ENCODE data around the gene STIP1. TPM values are rescaled to one million over a fixed set of nuclear protein-coding genes. Genes with fewer than 3 reads are reported as not detected.

STIP1 gene
- total RNA-seq, 1 experiment from 2014 or later: 336 TPM

- intact Hi-C loops (cut with micrococcal nuclease): no loop called here
- Histone ChIP-seq H3K79me2 (ENCODE audit: insufficient read depth, low read length) (no peaks in the 10 kb centered on the region), H3K4me1 (ENCODE audit: control insufficient read depth in 1 of 2, insufficient read depth in 2 of 2, low read length in 2 of 2) (no peaks in the 10 kb centered on the region), H3K27ac (ENCODE audit: low read depth, low read length) (no peak overlapping the region), H3K9me3 (ENCODE audit: control insufficient read depth in 1 of 2, insufficient read depth in 1 of 2, low read depth in 1 of 2, low read length in 2 of 2) (no peaks in the 10 kb centered on the region), H3K27me3 (ENCODE audit: insufficient read depth, low read length) (no peaks in the 10 kb centered on the region), H3K4me2 (ENCODE audit: low read length) (no peak overlapping the region), H3K36me3 (ENCODE audit: control insufficient read depth in 1 of 2, insufficient read depth in 2 of 2, low read length in 2 of 2) (no peaks in the 10 kb centered on the region), H3K9me2 (ENCODE audit: insufficient read depth) (no peaks in the 10 kb centered on the region), H2AFZ (ENCODE audit: low read depth, low read length, poor library complexity, severe bottlenecking) (no peak overlapping the region), H4K20me1 (ENCODE audit: insufficient read depth) (no peaks in the 10 kb centered on the region), H3K9ac (ENCODE audit: low read length) (no peak overlapping the region), H3K4me3 (replicated peaks in 1 of 2; ENCODE audit: low read depth in 1 of 2, low read length in 2 of 2) (no peak overlapping the region)
- RAD21 ChIA-PET (ENCODE audit: low non-redundant PET in 1 of 2, low total read pairs in 2 of 2, uncharacterized antibody in 2 of 2, unreplicated experiment in 2 of 2): no interaction called here
- ATAC-seq (no peak), DNase-seq (ENCODE audit: low read depth, low spot score) (no peak)
- no peak for TF ChIP-seq SRF (IDR thresholded peaks at IDR 0.05; ENCODE audit: low read depth)
- no peak for TF ChIP-seq EZH2phosphoT487 (IDR thresholded peaks at IDR 0.05; ENCODE audit: borderline replicate concordance)
- no peak for TF ChIP-seq CTCF (IDR thresholded peaks at IDR 0.05 in 2 of 3, conservative IDR thresholded peaks at IDR 0.05 in 1 of 3; ENCODE audit: borderline replicate concordance in 1 of 3, insufficient read depth in 1 of 3, low read depth in 2 of 3, low read length in 2 of 3)
- TF ChIP-seq EZH2 (IDR thresholded peaks at IDR 0.05): no peak
- no peak for TF ChIP-seq RAD21 (IDR thresholded peaks at IDR 0.05; ENCODE audit: low read depth)
- no peak for TF ChIP-seq JUND (IDR thresholded peaks at IDR 0.05)
- TF ChIP-seq CEBPB (IDR thresholded peaks at IDR 0.05; ENCODE audit: low read depth): no peak
- TF ChIP-seq, protein P1, sequence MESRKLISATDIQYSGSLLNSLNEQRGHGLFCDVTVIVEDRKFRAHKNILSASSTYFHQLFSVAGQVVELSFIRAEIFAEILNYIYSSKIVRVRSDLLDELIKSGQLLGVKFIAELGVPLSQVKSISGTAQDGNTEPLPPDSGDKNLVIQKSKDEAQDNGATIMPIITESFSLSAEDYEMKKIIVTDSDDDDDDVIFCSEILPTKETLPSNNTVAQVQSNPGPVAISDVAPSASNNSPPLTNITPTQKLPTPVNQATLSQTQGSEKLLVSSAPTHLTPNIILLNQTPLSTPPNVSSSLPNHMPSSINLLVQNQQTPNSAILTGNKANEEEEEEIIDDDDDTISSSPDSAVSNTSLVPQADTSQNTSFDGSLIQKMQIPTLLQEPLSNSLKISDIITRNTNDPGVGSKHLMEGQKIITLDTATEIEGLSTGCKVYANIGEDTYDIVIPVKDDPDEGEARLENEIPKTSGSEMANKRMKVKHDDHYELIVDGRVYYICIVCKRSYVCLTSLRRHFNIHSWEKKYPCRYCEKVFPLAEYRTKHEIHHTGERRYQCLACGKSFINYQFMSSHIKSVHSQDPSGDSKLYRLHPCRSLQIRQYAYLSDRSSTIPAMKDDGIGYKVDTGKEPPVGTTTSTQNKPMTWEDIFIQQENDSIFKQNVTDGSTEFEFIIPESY (IDR thresholded peaks at IDR 0.05; ENCODE audit: extremely low read depth, insufficient replicate concordance, low read length): no peak
- no peak for TF ChIP-seq ELF1 (IDR thresholded peaks at IDR 0.05; ENCODE audit: borderline replicate concordance, low read depth)
- no peak for TF ChIP-seq YY1 (IDR thresholded peaks at IDR 0.05; ENCODE audit: extremely low read depth, insufficient replicate concordance, low read depth, low read length)
- no peak for TF ChIP-seq TCF7L2 (IDR thresholded peaks at IDR 0.05; ENCODE audit: borderline replicate concordance, extremely low read depth, insufficient read depth, insufficient read length)
- TF ChIP-seq REST (IDR thresholded peaks at IDR 0.05; ENCODE audit: low read depth): no peak
- TF ChIP-seq ZNF274 (IDR thresholded peaks at IDR 0.05; ENCODE audit: low read depth, low read length): no peak
- TF ChIP-seq SP1 (IDR thresholded peaks at IDR 0.05; ENCODE audit: low read depth): no peak
- no peak for TF ChIP-seq POLR2A (IDR thresholded peaks at IDR 0.05; ENCODE audit: borderline replicate concordance, extremely low read depth, insufficient read depth, insufficient read length)
- no peak for TF ChIP-seq POLR2AphosphoS5 (IDR thresholded peaks at IDR 0.05; ENCODE audit: low read depth, low read length)
- POLR2A ChIA-PET: no interaction called here
- no TSS peak for BruUV-seq (replicated peaks)
- CTCF ChIA-PET: interaction anchor here (1.0 kb wide), 1 partner anchor 11 kb away, joined by 3 read pairs; no protein-coding TSS in a partner anchor
Measured at GRCh38 chr11:64136765-64137441, 49.1 kb upstream of the STIP1 start.

All from HCT116 (cell line).